Stimulated activated CD4-positive, alpha-beta T cell treated with anti-CD3 and anti-CD28 coated beads, TNF-alpha, amount 100 ng/mL, for 1 hour (primary cell): ENCODE measurements around the gene PIP4P1.
A peak's percentile ranks its signal among the peaks of the same experiment; 100 is the strongest.
"Not testable (repeated sequence)": the region's sequence is repeated elsewhere in the genome, so short reads cannot be mapped to it uniquely, and the experiment has no call there.

ENCODE experiments used
- DNase-seq, 3 donors: peaks; one replicate each; pipeline ENCODE4 v3.0.0-alpha.2; 2020; ENCODE audit warnings: low read depth in 3 of 3, low spot score in 1 of 3

Gene PIP4P1

GRCh38 chr14:20477211-20477876 is 16.1 kb upstream of the PIP4P1 start:
- DNase-seq = no peak

- DNase-seq = no peak
Measured at GRCh38 chr14:20476776-20477175, 15.5 kb upstream of the PIP4P1 start.

GRCh38 chr14:20472536-20473169 is 11.4 kb upstream of the PIP4P1 start:
- DNase-seq = no peak

GRCh38 chr14:20470603-20470901 is 9.3 kb upstream of the PIP4P1 start:
- DNase-seq = no peak

GRCh38 chr14:20469890-20470602 is 8.8 kb upstream of the PIP4P1 start:
- DNase-seq = peak in 1 of 3 donors; percentile 31

GRCh38 chr14:20469242-20469889 is 8.1 kb upstream of the PIP4P1 start, which contains the start of gene PNP:
TSS of gene PNP (plus strand) at chr14:20469406. CDS start at chr14:20469525, 119 bp downstream.
- DNase-seq = peak; percentile 69 to 76 (median 72)

GRCh38 chr14:20468764-20469241 is 7.6 kb upstream of the PIP4P1 start:
- no peak for DNase-seq

GRCh38 chr14:20460458-20461224 is 593 bp downstream of the PIP4P1 start:
- peak in 2 of 3 donors; percentile 18 to 22 for DNase-seq

GRCh38 chr14:20458031-20458789 is 3.0 kb downstream of the PIP4P1 start:
- DNase-seq = no peak

- no peak for DNase-seq
Measured at GRCh38 chr14:20456971-20457370, 4.3 kb downstream of the PIP4P1 start.

- no peak for DNase-seq
Measured at GRCh38 chr14:20455355-20456300, 5.6 kb downstream of the PIP4P1 start.

- peak; percentile 89 to 96 (median 94) for DNase-seq
Measured at GRCh38 chr14:20454516-20455354, 6.5 kb downstream of the PIP4P1 start, which contains the start of the genes APEX1 and OSGEP. TSS of gene APEX1 (plus strand) at chr14:20455226. CDS start at chr14:20455646, 420 bp downstream. TSS of gene OSGEP (minus strand) at chr14:20454812. CDS start at chr14:20454683, 129 bp downstream.

- not testable (repeated sequence) for DNase-seq
Measured at GRCh38 chr14:20452831-20453230, 8.4 kb downstream of the PIP4P1 start.

GRCh38 chr14:20446889-20447288 is 14.3 kb downstream of the PIP4P1 start:
- DNase-seq = no peak

GRCh38 chr14:20443650-20444049 is 17.6 kb downstream of the PIP4P1 start:
- not testable (repeated sequence) for DNase-seq

- DNase-seq = no peak
Measured at GRCh38 chr14:20441461-20441860, 19.8 kb downstream of the PIP4P1 start.

- DNase-seq = no peak
Measured at GRCh38 chr14:20440882-20441281, 20.4 kb downstream of the PIP4P1 start.

GRCh38 chr14:20440465-20440864 is 20.8 kb downstream of the PIP4P1 start:
- DNase-seq = no peak
